GM19023 (cell line): ENCODE data around the gene NUAK2.

ENCODE experiments used
- ATAC-seq: cut with Tn5 transposase; IDR thresholded peaks from one replicate; pipeline ENCODE4 v1.9.1; 2021; ENCODE audit warnings: mild to moderate bottlenecking, moderate library complexity; ENCODE audit not compliant: unreplicated experiment

Gene NUAK2

GRCh38 chr1:205319081-205320018 lies 2.2 kb downstream of the NUAK2 start:
- no peak for ATAC-seq

GRCh38 chr1:205318231-205318991 lies 3.1 kb downstream of the NUAK2 start:
- no peak for ATAC-seq

- no peak for ATAC-seq
Observed at GRCh38 chr1:205317311-205317917, 4.1 kb downstream of the NUAK2 start.

- no peak for ATAC-seq
Observed at GRCh38 chr1:205316161-205316566, 5.4 kb downstream of the NUAK2 start.

- ATAC-seq = no peak
Observed at GRCh38 chr1:205315008-205315618, 6.4 kb downstream of the NUAK2 start.

GRCh38 chr1:205313563-205314308 lies 7.8 kb downstream of the NUAK2 start:
- peak; percentile 41 for ATAC-seq

GRCh38 chr1:205312866-205313562 lies 8.5 kb downstream of the NUAK2 start:
- no peak for ATAC-seq

GRCh38 chr1:205310976-205311704 lies 10.4 kb downstream of the NUAK2 start:
- ATAC-seq = no peak

- ATAC-seq = no peak
Observed at GRCh38 chr1:205309741-205310140, 11.8 kb downstream of the NUAK2 start.

GRCh38 chr1:205306929-205307566 lies 14.5 kb downstream of the NUAK2 start:
- ATAC-seq = no peak

GRCh38 chr1:205304695-205305070 lies 16.9 kb downstream of the NUAK2 start:
- no peak for ATAC-seq

- no peak for ATAC-seq
Observed at GRCh38 chr1:205304046-205304694, 17.4 kb downstream of the NUAK2 start.

- no peak for ATAC-seq
Observed at GRCh38 chr1:205303247-205303888, 18.2 kb downstream of the NUAK2 start.

GRCh38 chr1:205301842-205302588 lies 19.5 kb downstream of the NUAK2 start:
- no peak for ATAC-seq

- ATAC-seq = no peak
Observed at GRCh38 chr1:205301205-205301821, 20.2 kb downstream of the NUAK2 start.

GRCh38 chr1:205300149-205300548 lies 21.4 kb downstream of the NUAK2 start:
- ATAC-seq = no peak
